ENCODE measurements around the gene PLA2G12B.
"Not testable (repeated sequence)": the region's sequence is repeated elsewhere in the genome, so short reads cannot be mapped to it uniquely, and the experiment has no call there.

Gene PLA2G12B, protein sequence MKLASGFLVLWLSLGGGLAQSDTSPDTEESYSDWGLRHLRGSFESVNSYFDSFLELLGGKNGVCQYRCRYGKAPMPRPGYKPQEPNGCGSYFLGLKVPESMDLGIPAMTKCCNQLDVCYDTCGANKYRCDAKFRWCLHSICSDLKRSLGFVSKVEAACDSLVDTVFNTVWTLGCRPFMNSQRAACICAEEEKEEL

GRCh38 chr10:72954596-72955554 is at the start of gene PLA2G12B:
Gene PLA2G12B (minus strand): TSS chr10:72954806. CDS start chr10:72954685, 121 bp downstream.
- DNase-seq: peak; percentile 41

DNA sequence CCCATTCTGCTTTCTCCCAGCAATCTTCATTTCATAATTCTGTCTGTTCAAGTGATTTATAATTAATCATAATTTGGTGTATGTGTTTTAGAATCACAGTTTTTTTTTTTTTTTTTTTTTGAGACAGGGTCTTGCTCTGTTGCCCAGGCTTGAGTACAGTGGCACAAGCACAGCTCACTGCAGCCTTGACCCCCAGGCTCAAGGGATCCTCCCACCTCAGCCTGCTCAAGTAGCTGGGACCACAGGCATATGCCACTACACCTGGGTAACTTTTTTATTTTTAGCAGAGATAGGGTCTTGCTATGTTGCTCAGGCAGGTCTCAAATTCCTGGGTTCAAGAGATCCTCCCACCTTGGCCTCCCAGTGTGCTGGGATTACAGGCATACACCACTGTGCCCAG is 49.2 kb upstream of the PLA2G12B start:
- no peak for DNase-seq

DNA sequence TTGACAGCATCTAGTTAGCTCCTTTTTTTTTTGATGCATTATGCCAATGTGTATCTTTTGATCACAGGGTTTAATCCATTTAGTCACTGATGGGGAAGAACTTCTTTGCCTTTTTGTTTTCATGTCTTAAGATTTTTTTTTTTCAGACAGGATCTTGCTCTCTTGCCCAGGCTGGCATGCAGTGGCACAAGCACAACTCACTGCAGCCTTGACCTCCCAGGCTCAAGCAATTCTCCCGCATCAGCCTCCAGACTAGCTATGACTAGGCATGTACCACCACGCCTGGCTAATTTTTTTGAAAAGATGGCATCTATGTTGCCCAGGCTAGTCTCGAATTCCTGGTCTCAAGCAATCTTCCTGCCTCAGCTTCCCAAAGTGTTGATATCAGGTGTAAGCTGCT is 46.4 kb upstream of the PLA2G12B start:
- no peak for DNase-seq

DNA sequence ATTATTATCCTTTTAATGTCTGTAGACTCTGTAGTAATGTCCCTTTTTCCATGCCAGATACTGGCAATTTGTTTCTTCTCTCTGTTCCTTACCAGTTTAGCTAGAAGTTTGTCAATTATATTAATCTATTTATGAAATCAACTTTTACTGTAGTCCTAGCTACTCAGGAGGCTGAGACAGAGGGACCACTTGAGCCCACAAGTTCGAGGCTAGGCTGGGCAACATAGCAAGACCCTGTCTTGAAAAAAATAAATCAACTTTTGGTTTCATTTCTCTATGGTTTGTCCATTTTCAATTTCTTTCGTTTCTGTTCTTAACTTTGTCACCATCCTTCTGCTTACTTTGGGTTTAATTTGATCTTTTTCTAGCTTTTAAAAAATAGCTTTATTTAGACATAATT is 42.5 kb upstream of the PLA2G12B start:
- no peak for DNase-seq

GRCh38 chr10:72995459-72995858 is 40.9 kb upstream of the PLA2G12B start:
- DNase-seq: not testable (repeated sequence)

DNA sequence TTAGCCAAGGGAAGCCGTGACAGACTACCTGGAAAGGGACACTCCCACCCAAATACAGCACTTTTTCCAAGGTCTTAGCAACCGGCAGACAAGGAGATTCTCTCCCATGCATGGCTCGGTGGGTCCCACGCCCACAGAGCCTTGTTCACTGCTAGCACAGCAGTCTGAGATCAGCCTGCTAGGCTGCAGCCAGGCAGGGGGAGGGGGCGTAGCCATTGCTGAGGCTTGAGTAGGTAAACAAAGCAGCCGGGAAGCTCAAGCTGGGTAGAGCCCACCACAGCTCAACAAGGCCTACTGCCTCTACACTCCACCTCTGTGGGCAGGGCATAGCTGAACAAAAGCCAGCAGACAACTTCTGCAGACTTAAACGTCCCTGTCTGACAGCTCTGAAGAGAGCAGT is 35.2 kb upstream of the PLA2G12B start:
- not testable (repeated sequence) for DNase-seq

DNA sequence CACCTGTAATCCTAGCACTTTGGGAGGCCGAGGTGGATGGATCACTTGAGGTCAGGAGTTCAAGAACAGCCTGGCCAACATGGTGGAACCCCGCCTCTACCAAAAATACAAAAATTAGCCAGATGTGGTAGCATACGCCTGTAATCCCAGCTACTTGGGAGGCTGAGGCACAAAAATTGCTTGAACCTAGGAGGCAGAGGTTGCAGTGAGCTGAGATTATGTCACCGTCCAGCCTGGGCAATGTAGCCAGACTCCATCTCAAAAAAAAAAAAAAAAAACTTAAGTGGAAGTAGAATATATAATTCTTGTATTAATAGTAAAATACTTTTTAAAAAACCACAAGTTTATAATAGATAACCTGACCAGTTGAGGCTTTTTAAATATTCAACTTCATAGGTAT is 30.0 kb upstream of the PLA2G12B start:
- DNase-seq: not testable (repeated sequence)

GRCh38 chr10:72981882-72982529 is 27.4 kb upstream of the PLA2G12B start:
- no peak for DNase-seq

- DNase-seq: no peak
These were observed 26.6 kb upstream of the PLA2G12B start for GRCh38 chr10:72981028-72981881.

DNA sequence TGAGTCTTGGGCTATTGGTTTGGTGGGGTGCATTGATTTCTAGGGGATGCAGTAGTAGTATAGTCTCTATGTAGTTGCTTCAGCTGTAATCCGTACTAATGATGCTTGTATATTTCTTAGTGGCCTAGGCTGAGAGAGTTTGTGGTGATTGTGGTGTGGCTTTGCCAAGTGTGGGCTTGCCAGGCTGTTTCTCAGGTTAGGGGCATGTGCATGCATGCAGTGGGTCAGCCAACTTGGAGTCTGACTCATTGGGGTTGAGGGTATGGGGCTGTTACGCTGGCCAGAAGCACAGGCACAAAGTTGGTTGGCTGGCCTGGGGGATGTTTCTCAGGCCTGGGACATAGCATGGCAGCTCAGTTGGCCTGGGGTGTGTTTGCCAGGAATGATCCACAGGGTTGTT is 25.7 kb upstream of the PLA2G12B start:
- no peak for DNase-seq

GRCh38 chr10:72979709-72980108 is 25.1 kb upstream of the PLA2G12B start:
- DNase-seq: no peak

GRCh38 chr10:72976886-72977285 is 22.3 kb upstream of the PLA2G12B start:
- DNase-seq: no peak

- DNase-seq: no peak
These were observed 1.4 kb upstream of the PLA2G12B start for GRCh38 chr10:72956001-72956400.

- DNase-seq: no peak
These were observed 393 bp downstream of the PLA2G12B start for GRCh38 chr10:72954230-72954595.

GRCh38 chr10:72953687-72954086 is 919 bp downstream of the PLA2G12B start:
- no peak for DNase-seq

DNA sequence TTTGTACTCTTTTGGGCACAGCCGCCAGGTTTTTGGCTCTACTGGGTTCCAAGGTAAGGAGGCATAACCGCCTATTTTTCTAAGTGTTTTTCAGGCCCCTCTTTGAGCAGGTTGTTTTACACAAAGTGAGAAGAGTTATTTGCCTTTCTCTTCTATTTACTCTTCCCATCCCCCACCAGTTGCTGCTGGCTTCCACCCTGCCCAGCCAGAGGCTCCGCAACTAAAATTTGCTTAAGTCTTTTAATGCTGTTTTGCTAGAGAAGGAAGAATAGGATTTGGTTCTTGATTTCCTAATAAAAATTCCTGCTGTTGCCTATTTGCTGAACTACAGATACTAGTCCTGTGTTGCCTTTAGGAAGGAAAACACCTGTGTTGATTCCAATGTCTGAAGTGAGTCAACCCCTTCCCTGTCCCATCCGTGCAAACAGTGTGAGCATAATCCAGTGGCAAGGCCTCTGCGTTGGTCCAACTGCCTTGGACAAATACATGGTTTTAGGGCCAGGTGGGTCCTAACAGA is 1.9 kb downstream of the PLA2G12B start:
- DNase-seq: no peak

DNA sequence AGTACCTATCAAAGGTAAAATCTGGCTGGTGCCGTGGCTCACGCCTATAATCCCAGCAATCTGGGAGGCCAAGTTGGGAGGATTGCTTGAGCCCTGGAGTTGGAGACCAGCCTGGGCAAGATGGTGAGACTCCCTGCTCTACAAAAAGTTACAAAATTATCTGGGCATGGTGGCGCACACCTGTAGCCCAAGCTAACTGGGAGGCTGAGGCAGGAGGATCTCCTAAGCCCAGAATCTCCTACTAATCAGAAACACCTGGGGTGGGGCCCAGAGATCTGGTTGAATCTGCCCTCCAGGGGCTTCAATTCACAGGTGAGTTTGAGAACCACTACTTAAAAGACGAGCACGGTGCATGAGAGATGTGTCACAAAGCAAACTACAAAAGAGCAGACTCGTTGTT is 2.4 kb downstream of the PLA2G12B start:
- no peak for DNase-seq

DNA sequence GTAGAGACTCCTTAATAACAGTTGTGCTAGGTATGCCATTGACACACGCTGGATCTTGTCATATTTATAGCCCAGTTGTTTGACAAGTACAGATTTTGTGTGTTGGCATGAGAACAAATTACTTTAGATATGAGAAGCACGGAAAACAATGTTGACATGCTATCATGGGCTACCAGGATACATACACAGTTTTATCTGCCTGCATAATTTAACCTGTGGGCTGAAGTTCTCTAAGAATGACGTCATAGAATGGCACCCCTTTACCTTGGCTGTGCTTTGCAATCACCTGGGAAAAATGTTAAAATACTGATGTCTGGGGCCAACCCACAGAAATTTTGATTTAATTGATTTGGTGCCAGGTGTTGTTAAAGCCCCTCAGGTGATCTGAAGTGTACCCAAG is 2.8 kb downstream of the PLA2G12B start:
- DNase-seq: no peak

GRCh38 chr10:72948762-72949161 is 5.8 kb downstream of the PLA2G12B start:
- no peak for DNase-seq

GRCh38 chr10:72946963-72947362 is 7.6 kb downstream of the PLA2G12B start:
- DNase-seq: no peak

DNA sequence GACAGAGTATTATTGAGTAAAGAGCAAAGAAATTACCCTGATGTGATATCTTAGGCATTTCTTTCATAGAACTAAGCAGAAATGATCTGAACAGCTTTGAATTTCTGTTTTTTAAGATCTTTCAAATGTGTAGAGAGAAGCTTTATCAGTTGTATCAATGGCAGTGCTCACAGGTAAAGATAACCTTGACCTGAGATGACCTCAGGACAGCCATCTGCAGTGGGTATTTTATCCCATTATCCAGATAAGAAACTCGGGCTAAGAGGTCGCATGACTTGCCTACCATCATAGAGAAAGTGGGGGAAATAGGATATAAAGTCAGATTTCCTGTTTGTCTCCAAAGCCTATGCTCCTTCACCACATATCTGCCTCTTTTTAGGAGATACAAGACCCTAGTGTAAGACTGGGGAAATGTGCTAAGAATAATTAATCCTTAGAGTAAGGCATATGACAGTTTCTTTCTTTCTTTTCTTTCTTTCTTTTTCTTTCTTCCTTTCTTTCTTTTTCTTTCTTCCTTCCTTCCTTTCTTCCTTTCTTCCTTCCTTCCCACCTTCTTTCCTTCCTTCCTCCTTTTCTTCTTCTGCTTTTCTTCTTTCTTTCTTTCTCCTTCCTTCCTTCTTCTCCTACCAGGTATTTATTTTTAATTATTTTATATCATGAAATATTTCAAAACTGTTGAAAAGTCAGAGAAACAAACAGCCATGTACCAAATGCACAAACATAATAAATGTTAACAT is 10.9 kb downstream of the PLA2G12B start:
- no peak for DNase-seq

DNA sequence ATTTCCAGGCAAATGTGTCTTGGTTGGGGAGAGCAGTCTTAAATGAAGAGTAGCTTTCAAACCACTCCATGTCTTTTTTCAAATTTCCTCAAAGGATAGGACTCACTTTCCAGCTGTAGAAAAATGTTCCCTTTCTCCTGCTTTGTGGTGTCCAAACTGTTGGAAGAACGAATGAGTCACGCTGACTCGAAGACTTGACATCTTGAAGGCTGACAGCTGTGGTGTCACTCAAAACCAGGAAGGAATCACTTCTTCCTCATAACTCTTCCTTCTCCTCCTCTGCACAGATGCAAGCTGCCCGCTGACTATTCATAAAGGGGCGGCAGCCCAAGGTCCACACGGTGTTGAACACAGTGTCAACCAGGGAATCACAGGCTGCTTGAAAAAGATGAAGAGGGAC is 19.2 kb downstream of the PLA2G12B start:
- no peak for DNase-seq

Measured in NCI-H1105 (cell line).